HG03060 (cell line): ENCODE data around the gene TMEM120A.

Experiments used
- ATAC-seq: cut with Tn5 transposase; IDR thresholded peaks from one replicate; pipeline ENCODE4 v1.9.1; 2021; ENCODE audit warnings: low read depth, moderate number of reproducible peaks; ENCODE audit not compliant: unreplicated experiment

The TMEM120A gene

GRCh38 chr7:75996476-75996875, 2.1 kb upstream of the TMEM120A start:
- ATAC-seq = no peak

GRCh38 chr7:75995996-75996395, 1.6 kb upstream of the TMEM120A start:
- no peak for ATAC-seq

- ATAC-seq = no peak
Measured at GRCh38 chr7:75995052-75995471, 667 bp upstream of the TMEM120A start.

GRCh38 chr7:75993689-75994387, 557 bp downstream of the TMEM120A start:
- ATAC-seq = no peak

- ATAC-seq = no peak
Measured at GRCh38 chr7:75992083-75992755, 2.2 kb downstream of the TMEM120A start.

- no peak for ATAC-seq
Measured at GRCh38 chr7:75991531-75992082, 2.8 kb downstream of the TMEM120A start.

GRCh38 chr7:75989500-75990388, 4.7 kb downstream of the TMEM120A start:
- ATAC-seq = no peak

GRCh38 chr7:75988568-75989499, 5.6 kb downstream of the TMEM120A start:
- no peak for ATAC-seq

- ATAC-seq = no peak
Measured at GRCh38 chr7:75987805-75988567, 6.4 kb downstream of the TMEM120A start.

GRCh38 chr7:75987026-75987804, 7.2 kb downstream of the TMEM120A start:
- ATAC-seq = no peak

- ATAC-seq = no peak
Measured at GRCh38 chr7:75986147-75986781, 8.1 kb downstream of the TMEM120A start.

GRCh38 chr7:75985518-75986146, 8.8 kb downstream of the TMEM120A start:
- no peak for ATAC-seq

GRCh38 chr7:75985009-75985517, 9.3 kb downstream of the TMEM120A start:
- ATAC-seq = no peak

- ATAC-seq = no peak
Measured at GRCh38 chr7:75984130-75985008, 10.0 kb downstream of the TMEM120A start.

GRCh38 chr7:75983471-75984129, 10.8 kb downstream of the TMEM120A start:
- ATAC-seq = no peak
